NCI-H2196 treated with DMSO at 0.1 percent for 48 hours (cell line): ENCODE data around the gene COL15A1.

ENCODE experiments used
- DNase-seq: peaks from one replicate; lab custom pipeline; 2025; ENCODE audit not compliant: unreplicated experiment; lab: John Stamatoyannopoulos, UW

COL15A1 gene

DNA sequence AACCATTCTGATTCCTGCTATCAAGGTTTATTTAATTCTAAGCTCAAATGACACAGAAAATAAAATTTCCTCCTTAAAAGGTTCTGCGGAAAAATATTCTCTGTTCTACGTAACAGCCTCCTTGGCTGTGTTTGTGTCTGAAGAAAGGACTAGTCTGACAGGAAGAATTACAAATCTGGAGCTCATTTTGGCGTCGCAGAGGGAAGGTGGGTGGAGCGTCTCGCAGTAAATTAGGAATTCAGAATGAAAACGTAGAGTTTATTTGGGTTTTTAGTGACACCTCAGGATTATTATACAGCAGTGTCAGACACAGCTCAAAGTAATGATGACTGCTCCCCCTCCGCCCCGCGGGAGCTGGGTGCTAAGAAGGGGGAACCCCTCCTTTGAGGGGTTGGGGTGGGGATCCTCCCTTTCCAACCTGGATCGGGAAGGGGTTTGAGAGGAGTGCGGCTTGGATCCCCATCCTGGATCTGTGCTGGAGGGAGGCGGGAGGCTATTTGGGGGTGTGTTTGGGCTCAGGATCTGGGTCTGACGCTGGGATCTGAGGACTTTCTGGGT is 160.3 kb downstream of the COL15A1 start:
- DNase-seq = no peak

DNA sequence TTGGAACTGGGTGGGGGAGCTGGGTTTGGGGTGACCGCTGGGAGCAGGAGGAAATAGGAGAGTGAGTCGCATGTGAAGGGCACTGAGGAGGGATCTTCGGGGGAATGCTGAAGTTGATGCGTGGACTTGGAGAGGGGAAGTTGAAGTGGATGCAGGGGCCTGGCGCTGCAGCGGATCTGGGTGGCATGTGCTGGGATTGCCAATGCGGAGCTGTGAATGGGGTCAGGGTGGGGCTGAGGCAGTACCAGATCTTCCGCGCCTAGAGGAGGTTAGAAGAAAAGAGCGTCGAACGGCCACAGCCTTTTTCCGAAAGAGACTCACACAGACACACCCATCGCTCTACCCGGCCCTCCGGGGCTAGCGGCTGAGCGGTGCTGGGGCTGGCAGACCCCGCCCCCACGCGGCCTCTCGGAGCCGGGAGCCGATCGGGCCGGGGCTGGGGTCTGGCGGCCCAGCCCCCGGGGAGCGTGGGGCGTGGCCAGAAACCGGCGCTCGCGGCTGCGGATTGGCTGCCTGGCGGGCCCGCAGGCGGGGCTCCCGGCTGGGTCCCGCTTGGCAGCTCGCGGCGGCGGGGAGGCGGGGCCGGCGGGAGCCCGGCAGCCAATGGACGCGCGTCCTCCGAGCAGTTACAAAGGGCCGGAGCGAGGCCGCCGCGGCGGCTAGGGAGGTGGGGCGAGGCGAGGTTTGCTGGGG is 160.9 kb downstream of the COL15A1 start, which contains the start of gene TGFBR1:
Gene TGFBR1, plus strand, starts transcription at position 655 of the 693 bp plus-strand sequence. CDS start 93 bp downstream, outside the sequence.
- DNase-seq = peak; percentile 77

DNA sequence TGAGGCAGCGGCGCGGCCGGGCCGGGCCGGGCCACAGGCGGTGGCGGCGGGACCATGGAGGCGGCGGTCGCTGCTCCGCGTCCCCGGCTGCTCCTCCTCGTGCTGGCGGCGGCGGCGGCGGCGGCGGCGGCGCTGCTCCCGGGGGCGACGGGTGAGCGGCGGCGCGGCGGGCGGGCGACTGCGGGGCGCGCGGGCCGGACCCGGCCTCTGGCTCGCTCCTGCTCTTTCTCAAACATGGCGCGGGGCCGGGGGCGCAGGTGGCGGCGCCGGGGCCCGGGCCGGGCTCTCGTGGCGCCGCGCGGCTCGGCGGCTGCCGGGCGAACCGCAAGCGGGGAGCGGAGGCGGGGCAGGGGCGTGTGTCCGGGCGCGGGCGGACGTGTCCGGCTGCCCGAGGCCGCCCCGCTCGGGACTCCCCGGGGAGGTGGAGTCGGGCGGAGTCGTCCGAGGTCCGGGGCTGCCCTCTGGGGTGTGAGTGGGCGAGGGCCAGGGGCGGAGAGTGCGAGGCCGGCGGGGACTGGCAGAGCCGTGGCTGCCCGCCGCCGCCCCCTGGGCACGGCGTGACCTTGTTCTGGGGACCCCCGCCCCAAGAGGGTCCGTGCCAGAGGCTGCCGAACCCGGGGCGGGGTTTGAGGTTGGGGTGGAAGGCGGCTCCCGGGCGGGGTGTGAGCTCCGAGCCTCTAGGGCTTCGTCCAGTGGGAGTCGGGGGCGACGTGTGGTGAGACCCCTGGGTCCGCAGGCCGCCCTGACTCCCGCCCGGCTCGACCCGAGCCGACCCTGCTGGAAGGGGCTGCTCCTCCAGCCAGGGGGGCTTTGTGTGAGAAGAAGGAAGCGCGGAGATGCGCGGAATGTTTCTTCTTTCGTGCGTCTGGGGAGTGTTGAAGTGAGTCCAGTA is 161.7 kb downstream of the COL15A1 start:
- no peak for DNase-seq

DNA sequence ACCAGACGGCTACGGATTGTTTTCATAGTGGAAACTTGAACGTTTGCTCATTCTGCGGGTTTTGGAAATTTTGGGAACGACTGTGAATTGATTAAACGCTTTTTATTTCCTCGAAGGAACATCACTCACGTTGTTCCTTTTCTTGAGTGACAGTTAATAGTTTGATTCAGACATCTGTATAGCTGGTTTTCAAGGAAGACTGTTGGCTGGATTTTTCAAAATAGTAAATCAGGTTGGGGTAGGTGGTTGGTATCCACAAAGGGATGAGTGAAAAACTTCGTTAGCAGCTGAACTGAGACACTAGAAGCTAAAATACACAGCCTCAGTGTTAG is 162.3 kb downstream of the COL15A1 start:
- DNase-seq = no peak

DNA sequence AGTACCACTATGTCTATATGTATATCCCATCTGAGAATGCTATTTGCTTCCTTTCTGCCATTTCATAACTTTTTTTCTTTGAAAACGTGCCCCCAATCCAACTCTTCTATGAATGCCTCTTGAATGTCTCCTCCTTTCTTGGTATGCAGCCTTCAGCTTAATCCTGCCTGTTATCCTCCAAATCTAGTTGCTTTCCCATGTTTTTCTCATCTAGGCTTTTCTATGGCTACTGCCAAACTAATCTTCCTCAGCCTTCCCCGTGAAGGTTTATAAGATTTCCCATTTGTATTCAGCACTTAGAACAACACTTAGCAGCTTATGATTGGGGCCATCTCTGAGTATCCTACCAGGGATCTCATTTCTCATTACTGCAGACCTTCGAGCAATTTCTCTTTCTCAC is 163.7 kb downstream of the COL15A1 start:
- DNase-seq = no peak

DNA sequence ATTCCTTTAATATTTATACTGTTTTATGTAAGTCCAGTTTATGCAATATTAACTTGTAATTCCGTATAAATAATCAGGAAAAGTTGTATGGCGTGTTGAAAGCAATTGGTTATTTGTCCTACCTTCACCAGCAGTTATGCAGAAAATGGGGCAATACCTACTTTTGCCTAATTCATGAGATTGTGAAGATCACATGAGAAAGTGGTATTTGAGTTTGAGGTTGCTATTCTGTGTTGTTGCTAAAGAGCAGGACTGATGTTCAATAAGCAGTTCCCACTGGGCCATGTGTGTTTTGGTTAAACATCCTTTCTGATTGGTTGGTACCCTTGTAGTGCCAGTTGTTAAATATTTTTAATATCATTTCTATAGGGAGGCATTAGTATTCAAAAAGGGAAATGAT is 164.4 kb downstream of the COL15A1 start:
- no peak for DNase-seq

DNA sequence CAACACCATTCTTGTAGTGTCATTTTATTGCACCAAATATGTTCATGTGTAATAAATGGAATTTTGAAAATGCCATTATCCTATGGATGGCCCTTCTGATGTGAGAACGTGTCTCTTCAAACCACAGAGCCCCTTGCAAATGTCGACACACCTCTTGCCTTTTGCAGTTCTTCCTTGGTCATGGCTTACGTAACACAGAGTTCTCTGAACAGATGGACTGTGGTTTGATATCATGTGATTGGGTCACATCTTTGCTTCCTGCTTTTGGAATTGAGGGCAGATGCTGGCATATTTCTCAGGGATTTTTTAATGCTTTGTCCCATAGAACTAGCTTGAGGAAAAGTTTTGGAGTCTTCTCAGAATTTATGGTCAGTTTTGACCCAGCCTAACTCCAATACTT is 165.8 kb downstream of the COL15A1 start:
- DNase-seq = no peak

DNA sequence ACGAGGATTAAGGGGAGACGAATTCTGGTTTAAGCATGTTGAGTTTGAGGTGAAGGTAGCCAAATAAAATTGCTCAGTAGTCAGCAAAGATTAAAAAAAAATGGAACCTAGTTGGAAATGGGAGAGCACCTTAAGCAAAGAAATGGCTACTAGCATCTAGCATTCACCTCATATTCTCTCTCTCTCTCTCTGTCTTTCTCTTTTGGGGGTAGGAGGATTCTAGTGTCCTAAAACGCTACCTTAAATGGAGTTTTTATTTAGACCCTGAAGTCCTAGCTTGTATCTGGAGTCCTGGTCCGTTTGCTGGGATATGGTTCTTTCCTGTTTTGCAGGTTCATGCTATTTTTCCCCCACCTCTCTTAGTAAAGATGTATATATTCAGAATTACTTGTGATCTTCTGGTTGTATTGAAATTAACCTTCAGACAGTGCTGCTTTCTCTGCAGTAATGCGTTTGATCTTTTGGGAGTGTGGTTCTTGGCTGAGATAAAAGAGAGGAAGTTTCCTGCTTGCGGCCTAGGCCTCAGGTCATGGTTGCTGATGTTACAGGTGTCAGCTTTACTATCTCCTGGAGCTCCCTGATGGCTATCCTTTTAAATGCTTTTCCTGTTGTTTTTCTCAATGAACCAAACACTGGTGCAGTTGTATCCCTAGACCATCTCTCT is 169.2 kb downstream of the COL15A1 start:
- no peak for DNase-seq

DNA sequence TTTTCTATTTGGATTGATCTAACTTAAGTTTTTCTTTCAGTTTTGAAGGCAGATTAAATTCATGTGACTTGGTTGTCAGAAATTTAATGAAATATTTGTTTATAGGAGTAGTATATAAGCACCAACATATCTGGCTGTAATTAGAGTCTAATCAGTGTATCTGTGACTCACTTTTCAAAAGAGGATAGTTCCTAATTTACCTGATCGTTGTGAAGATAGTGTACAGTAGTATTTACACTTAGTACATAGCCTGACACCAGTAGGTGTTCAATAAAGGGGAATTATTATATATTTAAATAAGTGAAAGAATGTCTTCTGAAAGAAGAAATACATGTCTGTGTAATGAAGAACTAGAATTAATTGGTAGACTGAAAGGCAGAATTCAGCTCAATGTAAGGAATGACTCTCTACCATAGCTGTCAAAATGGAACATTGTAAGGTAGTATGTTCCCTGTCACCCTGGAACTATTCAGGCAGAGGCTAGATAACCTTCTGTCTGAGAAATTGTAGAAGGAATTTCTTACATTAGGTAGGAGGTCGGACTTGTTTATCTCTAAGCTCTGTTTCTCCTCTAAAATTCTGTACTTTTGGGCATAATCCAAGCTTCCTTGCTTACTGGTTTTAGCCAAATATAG is 169.8 kb downstream of the COL15A1 start:
- no peak for DNase-seq

DNA sequence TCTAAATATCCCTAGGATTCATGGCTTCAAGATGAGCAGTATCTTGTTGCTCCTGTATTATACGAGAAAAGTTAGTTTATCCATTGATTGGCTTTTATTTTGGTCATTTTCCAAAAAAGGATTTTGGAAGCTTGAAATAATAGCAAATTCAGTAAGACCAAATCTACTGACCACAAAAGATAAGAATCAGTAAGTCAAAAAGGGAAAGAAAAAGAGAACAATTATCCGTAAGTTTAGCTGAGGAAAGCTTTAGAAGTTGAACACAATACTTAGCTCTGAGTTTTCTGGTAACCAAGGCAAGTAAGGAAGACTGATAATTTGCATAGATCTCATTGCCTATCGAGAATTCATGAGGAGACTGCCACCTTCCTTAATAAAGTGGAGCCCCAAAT is 170.3 kb downstream of the COL15A1 start:
- no peak for DNase-seq

DNA sequence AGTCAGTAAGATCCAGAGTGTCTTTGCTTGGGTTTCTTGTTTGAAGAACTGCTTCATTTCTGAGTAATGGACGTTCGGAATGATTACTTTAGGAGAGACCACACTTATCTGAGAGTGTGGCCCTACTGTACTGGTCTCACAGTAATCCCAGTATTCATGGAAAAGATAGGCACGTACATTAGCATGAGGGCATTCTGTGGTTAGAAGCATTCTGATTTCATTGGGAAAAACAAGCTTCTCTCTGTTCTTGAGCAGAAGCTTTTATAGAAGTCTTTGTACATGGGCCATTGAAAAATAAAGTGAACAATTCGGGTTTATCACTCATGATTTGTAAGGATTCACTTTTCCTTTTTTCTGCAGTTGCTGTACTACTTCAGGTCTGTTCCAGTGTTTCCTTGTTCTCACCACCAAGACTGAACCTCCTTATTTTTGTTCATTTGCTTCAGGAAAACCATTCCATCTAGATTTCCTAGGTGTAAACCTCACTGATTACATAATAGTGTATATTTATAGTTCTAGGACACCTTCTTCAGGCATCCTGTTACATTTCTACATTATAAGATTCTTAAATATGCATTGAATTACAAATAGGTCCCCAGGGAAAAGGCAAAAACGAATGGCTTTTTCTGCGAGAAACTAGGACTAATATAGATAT is 171.3 kb downstream of the COL15A1 start:
- no peak for DNase-seq

DNA sequence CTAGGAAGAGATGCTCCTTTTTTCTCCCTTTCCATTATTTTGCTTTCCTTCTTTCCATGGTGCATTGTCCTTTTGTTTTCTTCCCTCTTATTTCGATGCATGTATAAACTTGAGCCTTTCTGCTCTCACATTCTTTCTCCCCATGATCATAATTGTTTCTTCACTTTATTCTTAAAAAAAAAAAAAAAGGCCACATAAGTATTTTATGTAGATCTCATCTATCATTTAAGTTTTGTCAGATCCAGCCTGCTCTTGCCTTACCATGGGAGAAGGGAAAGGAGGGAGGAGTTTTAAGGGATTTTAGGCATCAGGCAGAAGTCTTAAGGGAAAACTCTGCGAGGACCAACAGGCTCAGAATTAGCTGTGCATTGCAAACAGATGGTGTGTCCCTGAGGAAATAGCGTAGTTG is 172.3 kb downstream of the COL15A1 start:
- no peak for DNase-seq

DNA sequence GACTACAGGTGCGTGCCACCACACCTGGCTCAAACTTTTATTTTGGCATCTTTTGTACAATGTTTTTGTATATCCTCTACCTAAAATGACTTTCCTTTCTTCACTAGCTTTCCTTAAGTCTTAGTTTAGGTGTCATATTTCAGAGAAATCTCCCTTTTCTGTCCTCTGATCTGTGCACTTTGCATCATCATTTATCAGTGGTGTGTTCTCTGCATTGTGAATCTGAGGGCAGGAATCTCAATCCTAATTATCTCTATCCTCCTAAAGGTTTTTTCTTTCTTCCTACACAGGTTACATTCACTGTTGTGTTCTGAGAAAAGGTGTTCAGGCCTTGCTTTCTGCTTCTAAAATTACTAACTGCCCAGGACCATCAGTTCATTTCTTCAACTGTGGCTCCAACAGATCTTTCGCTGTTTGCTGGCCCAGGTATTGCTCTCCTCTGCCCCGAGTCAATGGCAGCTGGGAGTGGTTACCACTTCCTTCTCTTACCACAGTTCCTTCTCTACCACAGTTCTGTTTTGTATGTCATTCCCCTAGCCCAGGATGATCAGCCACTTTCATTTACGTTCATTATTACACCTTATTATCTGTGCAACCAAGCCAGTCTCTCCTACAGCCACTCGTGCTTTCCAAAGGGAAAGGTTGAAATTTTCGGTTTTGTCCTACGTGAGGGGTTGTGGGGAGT is 175.2 kb downstream of the COL15A1 start:
- DNase-seq = no peak

DNA sequence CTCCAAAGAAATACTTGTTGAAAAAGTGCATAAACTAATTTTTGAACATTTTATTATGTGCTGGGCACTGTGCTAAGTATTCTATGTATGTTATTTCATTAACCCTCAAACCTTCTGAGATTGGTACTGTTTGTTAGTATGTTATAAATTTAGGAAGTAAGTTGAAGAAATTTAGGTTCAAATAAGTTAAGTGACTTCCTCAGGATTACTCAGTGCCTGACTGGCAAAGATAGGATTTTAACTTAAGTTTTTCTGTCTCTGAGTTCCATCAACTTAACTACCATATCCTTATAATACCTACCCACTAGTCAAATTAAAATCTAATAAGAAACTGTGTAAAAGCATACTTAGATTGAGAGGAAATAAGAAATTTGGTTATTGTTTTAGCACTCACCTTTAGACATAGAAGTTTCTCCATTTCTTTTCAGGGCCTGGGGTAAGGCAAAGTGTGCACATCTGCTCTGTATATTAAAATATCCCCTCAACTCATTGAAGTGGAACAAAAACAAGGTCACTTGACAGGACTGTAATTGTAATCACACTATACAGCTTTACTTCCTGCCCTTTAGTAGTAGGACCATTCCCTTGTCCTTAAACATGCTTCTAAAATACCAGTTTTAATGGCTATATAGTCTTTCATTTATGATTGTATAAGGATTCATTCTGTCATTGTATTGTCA is 176.4 kb downstream of the COL15A1 start:
- no peak for DNase-seq
